Suprapubic skin (tissue), 4 donors: ENCODE data around the gene IPPK. TPM values are rescaled to one million over a fixed set of nuclear protein-coding genes. Genes with fewer than 3 reads are reported as not detected.

Source experiments
- DNase-seq, 2 donors: peaks; one replicate each; pipeline ENCODE4 v3.0.0-alpha.2; 2019; ENCODE audit warnings: low spot score in 2 of 2
- H3K27ac ChIP-seq: fragments of 200-600 bp; sonication (generic); one replicate; pipeline ENCODE4 v1.5.1; 2019
- H3K27me3 ChIP-seq: fragments of 200-600 bp; sonication (generic); one replicate; pipeline ENCODE4 v1.5.1; 2019
- H3K36me3 ChIP-seq: fragments of 200-600 bp; sonication (generic); one replicate; pipeline ENCODE4 v1.5.1; 2019
- H3K4me1 ChIP-seq: fragments of 200-600 bp; sonication (generic); one replicate; pipeline ENCODE4 v1.5.1; 2019
- H3K4me3 ChIP-seq: fragments of 200-600 bp; sonication (generic); one replicate; pipeline ENCODE4 v1.5.1; 2019; ENCODE audit warnings: mild to moderate bottlenecking
- H3K9me3 ChIP-seq: fragments of 200-600 bp; sonication (generic); one replicate; pipeline ENCODE4 v1.5.1; 2019
- EP300 ChIP-seq: sonication (generic); formaldehyde crosslinking; IDR thresholded peaks from one replicate; pipeline ENCODE4 v1.6.1; 2017; ENCODE audit warnings: antibody characterized with exemption
- POLR2A ChIP-seq, 2 donors: fragments of 450-650 bp; IDR thresholded peaks; one replicate each; pipeline ENCODE4 v1.6.1; 2017; ENCODE audit warnings: antibody characterized with exemption in 2 of 2, mild to moderate bottlenecking in 2 of 2, moderate library complexity in 2 of 2
- POLR2AphosphoS5 ChIP-seq, 3 donors: sonication (generic); formaldehyde crosslinking; IDR thresholded peaks; one replicate each; pipeline ENCODE4 v1.6.1; 2017; ENCODE audit warnings: antibody characterized with exemption in 3 of 3
- WGBS: methylation state at CpG from one replicate; pipeline ENCODE4 v1.1.5; 2018; 5-methylcytosine and 5-hydroxymethylcytosine counted together
- total RNA-seq, 4 donors: library from RNA; depleted of rRNA; stranded (reverse); fragments of >200 nt; gene quantifications; one replicate each; pipeline ENCODE4 v1.1.0, GENCODE V29; 2016
- TF ChIP-seq, protein P1 (sequence below), 2 donors: fragments of 200-600 bp in 1 of 2; fragments of 450-650 bp in 1 of 2; sonication (generic) in 1 of 2; IDR thresholded peaks; one replicate each; pipeline ENCODE4 v1.5.1; 2016 to 2019; ENCODE audit warnings: antibody characterized with exemption in 2 of 2, mild to moderate bottlenecking in 1 of 2, moderate library complexity in 1 of 2

IPPK gene
- total RNA-seq, 4 donors from 2014 or later = 45.0 to 53.6 (median 50.0) TPM

GRCh38 chr9:92709240-92709639, 39.3 kb upstream of the IPPK start:
- Histone ChIP-seq H3K4me3 (no peak overlapping the region), H3K9me3 (no peaks in the 10 kb centered on the region), H3K36me3 (peaks cover 44% of the 10 kb centered on the region), H3K27ac (peak overlapping the region; percentile 19), H3K27me3 (no peaks in the 10 kb centered on the region), H3K4me1 (peaks cover 52% of the 10 kb centered on the region)
- no peak for DNase-seq
- no peak for TF ChIP-seq EP300
- TF ChIP-seq POLR2AphosphoS5 (IDR thresholded peaks at IDR 0.05) = no peak
- TF ChIP-seq POLR2A (IDR thresholded peaks at IDR 0.05) = no peak
- TF ChIP-seq, protein P1, sequence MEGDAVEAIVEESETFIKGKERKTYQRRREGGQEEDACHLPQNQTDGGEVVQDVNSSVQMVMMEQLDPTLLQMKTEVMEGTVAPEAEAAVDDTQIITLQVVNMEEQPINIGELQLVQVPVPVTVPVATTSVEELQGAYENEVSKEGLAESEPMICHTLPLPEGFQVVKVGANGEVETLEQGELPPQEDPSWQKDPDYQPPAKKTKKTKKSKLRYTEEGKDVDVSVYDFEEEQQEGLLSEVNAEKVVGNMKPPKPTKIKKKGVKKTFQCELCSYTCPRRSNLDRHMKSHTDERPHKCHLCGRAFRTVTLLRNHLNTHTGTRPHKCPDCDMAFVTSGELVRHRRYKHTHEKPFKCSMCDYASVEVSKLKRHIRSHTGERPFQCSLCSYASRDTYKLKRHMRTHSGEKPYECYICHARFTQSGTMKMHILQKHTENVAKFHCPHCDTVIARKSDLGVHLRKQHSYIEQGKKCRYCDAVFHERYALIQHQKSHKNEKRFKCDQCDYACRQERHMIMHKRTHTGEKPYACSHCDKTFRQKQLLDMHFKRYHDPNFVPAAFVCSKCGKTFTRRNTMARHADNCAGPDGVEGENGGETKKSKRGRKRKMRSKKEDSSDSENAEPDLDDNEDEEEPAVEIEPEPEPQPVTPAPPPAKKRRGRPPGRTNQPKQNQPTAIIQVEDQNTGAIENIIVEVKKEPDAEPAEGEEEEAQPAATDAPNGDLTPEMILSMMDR (IDR thresholded peaks at IDR 0.05) = no peak

DNA sequence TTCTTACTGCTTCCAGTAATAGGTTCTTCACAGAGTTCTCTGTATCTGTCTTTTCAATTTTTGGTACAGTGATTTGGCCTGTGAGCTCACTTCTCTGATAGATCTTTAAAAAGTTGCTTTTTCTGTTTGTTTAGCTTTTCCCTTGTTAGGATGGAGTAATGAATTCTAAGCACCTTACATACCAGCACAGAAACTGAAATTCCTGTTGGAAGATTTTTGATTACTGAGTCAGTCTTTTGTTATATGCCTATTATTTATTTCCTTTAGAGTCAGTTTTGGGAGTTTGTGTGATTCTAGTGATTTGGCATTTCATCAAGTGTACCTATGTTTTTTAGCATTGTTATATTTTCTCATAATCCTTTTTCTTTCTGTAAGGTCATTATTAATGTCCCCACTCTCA, 37.6 kb upstream of the IPPK start:
- Histone ChIP-seq H3K9me3 (no peaks in the 10 kb centered on the region), H3K27me3 (no peaks in the 10 kb centered on the region), H3K27ac (no peak overlapping the region), H3K4me3 (no peak overlapping the region), H3K4me1 (peaks cover 52% of the 10 kb centered on the region), H3K36me3 (peaks cover 27% of the 10 kb centered on the region)
- TF ChIP-seq, protein P1 (IDR thresholded peaks at IDR 0.05) = no peak
- no peak for TF ChIP-seq POLR2AphosphoS5 (IDR thresholded peaks at IDR 0.05)
- no peak for TF ChIP-seq EP300
- no peak for TF ChIP-seq POLR2A (IDR thresholded peaks at IDR 0.05)
- DNase-seq = no peak

DNA sequence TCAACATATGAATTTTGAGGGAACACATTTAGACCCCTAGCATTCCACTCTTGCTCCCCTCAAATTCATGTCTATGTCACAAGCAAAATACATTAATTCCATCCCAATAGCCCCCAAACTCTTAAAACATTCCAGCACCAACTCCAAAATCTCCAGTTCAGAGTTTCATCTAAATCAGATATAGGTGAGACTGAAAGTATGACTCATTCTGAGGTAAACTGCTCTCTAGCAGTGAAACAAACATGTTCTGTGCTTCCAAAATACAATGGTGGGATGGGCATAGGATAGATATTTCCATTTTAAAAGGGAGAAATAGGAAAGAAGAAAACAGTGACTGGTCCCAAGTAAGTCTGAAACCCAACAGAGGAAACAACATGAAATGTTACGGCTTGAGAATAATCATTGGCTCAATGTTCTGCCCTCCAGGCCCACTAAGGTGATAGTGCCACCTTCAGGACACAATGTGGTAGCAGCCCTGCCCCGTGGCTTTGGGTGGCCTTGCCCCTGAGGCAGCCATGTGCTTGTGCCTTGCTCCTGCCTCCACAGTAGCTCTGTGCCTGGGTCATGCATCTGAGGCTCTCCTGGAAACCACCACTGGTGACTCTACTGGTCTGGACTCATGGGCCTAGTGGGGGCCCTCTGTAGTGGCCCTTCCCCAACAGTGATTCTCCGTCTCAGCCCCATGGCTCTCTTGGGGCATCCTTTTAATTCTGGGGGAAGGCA, 36.4 kb upstream of the IPPK start:
- no peak for TF ChIP-seq POLR2A (IDR thresholded peaks at IDR 0.05)
- TF ChIP-seq, protein P1 (IDR thresholded peaks at IDR 0.05) = peak in 1 of 2 donors; percentile 52
- peak in 1 of 3 donors; percentile 62 for TF ChIP-seq POLR2AphosphoS5 (IDR thresholded peaks at IDR 0.05)
- no peak for TF ChIP-seq EP300
- H3K27me3 ChIP-seq = no peaks in the 10 kb centered on the region
- WGBS = 50% methylated on average over 3 of the region's 3 CpGs
- H3K27ac ChIP-seq = peak overlapping the region; percentile 50
- H3K4me1 ChIP-seq = peaks cover 44% of the 10 kb centered on the region
- DNase-seq = no peak
- peaks cover 20% of the 10 kb centered on the region for H3K36me3 ChIP-seq
- no peaks in the 10 kb centered on the region for H3K9me3 ChIP-seq
- H3K4me3 ChIP-seq = no peak overlapping the region

- Histone ChIP-seq H3K9me3 (no peaks in the 10 kb centered on the region), H3K27ac (no peak overlapping the region), H3K4me3 (no peak overlapping the region), H3K27me3 (no peaks in the 10 kb centered on the region), H3K36me3 (peaks cover 6% of the 10 kb centered on the region), H3K4me1 (peaks cover 26% of the 10 kb centered on the region)
- TF ChIP-seq, protein P1 (IDR thresholded peaks at IDR 0.05) = no peak
- TF ChIP-seq EP300 (no peak), POLR2AphosphoS5 (IDR thresholded peaks at IDR 0.05) (no peak), POLR2A (IDR thresholded peaks at IDR 0.05) (no peak)
- 42% methylated on average over 2 of the region's 2 CpGs for WGBS
- no peak for DNase-seq
Observed at GRCh38 chr9:92704528-92704927, 34.6 kb upstream of the IPPK start.

DNA sequence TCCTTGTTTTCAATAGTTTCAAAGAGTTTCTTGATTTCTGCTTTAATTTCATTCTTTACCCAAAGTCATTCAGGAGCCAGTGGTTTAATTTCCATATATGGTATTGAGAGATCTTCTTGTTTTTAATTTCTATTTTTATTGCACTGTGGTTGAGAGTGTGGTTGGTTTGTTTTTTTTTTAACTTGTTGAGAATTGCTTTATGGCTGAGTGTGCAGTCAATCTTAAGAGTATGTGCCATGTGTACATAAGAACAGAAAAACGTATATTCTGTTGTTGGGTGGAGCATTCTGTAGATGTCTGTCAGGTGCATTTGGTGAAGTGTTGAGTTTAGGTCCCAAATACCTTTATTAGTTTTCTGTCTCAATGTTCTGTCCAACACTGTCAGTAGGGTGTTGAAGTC, 26.7 kb upstream of the IPPK start:
- Histone ChIP-seq H3K4me3 (no peak overlapping the region), H3K27me3 (no peaks in the 10 kb centered on the region), H3K27ac (no peak overlapping the region), H3K4me1 (no peaks in the 10 kb centered on the region), H3K9me3 (peaks cover 10% of the 10 kb centered on the region), H3K36me3 (no peaks in the 10 kb centered on the region)
- DNase-seq = no peak
- no peak for TF ChIP-seq POLR2A (IDR thresholded peaks at IDR 0.05)
- no peak for TF ChIP-seq EP300
- no peak for TF ChIP-seq POLR2AphosphoS5 (IDR thresholded peaks at IDR 0.05)
- TF ChIP-seq, protein P1 (IDR thresholded peaks at IDR 0.05) = no peak
- 67% methylated on average over 1 of the region's 1 CpG for WGBS
